Keratinocyte (primary cell): ENCODE measurements around the gene CREM.

Source experiments
- CTCF ChIP-seq, 3 experiments: IDR thresholded peaks in 1 of 3; conservative IDR thresholded peaks in 1 of 3; optimal IDR thresholded peaks in 1 of 3; 2 replicates in 2 of 3; 3 replicates in 1 of 3; pipeline versions ENCODE3 to v1.5.1; 2011; ENCODE audit warnings: low read length in 3 of 3, mild to moderate bottlenecking in 3 of 3, moderate library complexity in 2 of 3, control low read depth in 1 of 3, inconsistent platforms in 1 of 3; ENCODE audit not compliant: insufficient read depth in 2 of 3; ENCODE audit errors: extremely low read depth in 1 of 3
- EZH2 ChIP-seq: IDR thresholded peaks from one replicate; pipeline ENCODE4 v1.6.1; 2012; ENCODE audit warnings: inconsistent platforms, mild to moderate bottlenecking, low read length, moderate library complexity

DNA sequence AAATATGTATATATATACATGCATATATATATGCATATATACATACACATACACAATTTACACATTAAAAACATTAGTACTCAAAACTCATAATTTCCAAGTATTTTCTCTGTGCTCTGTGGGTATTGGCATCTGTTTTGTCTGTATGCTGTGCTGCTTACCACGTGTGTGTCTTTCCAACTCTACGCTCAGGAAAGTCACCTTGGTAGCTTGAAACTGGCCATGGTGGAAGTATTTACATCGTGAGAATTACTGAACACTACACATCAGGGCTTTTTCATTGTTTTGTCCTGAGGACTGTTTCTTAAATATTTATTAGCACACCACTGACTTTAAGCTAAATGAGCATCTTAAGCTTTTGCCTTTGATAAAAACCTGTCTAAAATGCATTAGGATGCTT is 79.6 kb downstream of the CREM start:
- TF ChIP-seq CTCF (optimal IDR thresholded peaks at IDR 0.05 in 1 of 3, IDR thresholded peaks at IDR 0.05 in 1 of 3, conservative IDR thresholded peaks at IDR 0.05 in 1 of 3; ENCODE audit: extremely low read depth in 1 of 3, insufficient read depth in 2 of 3, low read length in 3 of 3) (no peak), EZH2 (no peak)
